ENCODE results near the gene FKBP5. TPM values are rescaled to one million over a fixed set of nuclear protein-coding genes. Genes with fewer than 3 reads are reported as not detected.
"Not testable (repeated sequence)": the region's sequence is repeated elsewhere in the genome, so short reads cannot be mapped to it uniquely, and the experiment has no call there.

The FKBP5 gene
- total RNA-seq, 4 donors from 2014 or later, result 247 to 296 (median 275) TPM

GRCh38 chr6:35541836-35542235 is 146.9 kb downstream of the FKBP5 start:
- H3K36me3 ChIP-seq, result no peaks in the 10 kb centered on the region
- H3K4me1 ChIP-seq, result no peaks in the 10 kb centered on the region
- no peak overlapping the region for H3K4me3 ChIP-seq
- no peak for DNase-seq
- no peaks in the 10 kb centered on the region for H3K27me3 ChIP-seq
- no peak overlapping the region for H3K27ac ChIP-seq
- no peaks in the 10 kb centered on the region for H3K9me3 ChIP-seq
- TF ChIP-seq CTCF (IDR thresholded peaks at IDR 0.05), result no peak
- TF ChIP-seq POLR2A (IDR thresholded peaks at IDR 0.05), result no peak

GRCh38 chr6:35539223-35539622 is 149.5 kb downstream of the FKBP5 start:
- Histone ChIP-seq H3K27ac (no peak overlapping the region), H3K4me1 (no peaks in the 10 kb centered on the region), H3K9me3 (no peaks in the 10 kb centered on the region), H3K27me3 (no peaks in the 10 kb centered on the region), H3K4me3 (no peak overlapping the region), H3K36me3 (no peaks in the 10 kb centered on the region)
- TF ChIP-seq CTCF (IDR thresholded peaks at IDR 0.05) (no peak), POLR2A (IDR thresholded peaks at IDR 0.05) (no peak)
- DNase-seq, result no peak

GRCh38 chr6:35535847-35536246 is 152.9 kb downstream of the FKBP5 start:
- not testable (repeated sequence) for H3K27me3 ChIP-seq, H3K27ac ChIP-seq, DNase-seq, H3K4me1 ChIP-seq, H3K9me3 ChIP-seq, H3K4me3 ChIP-seq, H3K36me3 ChIP-seq

- Histone ChIP-seq H3K36me3 (no peaks in the 10 kb centered on the region), H3K4me3 (no peak overlapping the region), H3K4me1 (no peaks in the 10 kb centered on the region), H3K9me3 (no peaks in the 10 kb centered on the region), H3K27me3 (no peaks in the 10 kb centered on the region), H3K27ac (no peak overlapping the region)
- DNase-seq, result no peak
- TF ChIP-seq CTCF (IDR thresholded peaks at IDR 0.05) (no peak), POLR2A (IDR thresholded peaks at IDR 0.05) (no peak)
Observed at GRCh38 chr6:35534407-35535170, 154.1 kb downstream of the FKBP5 start.

- no peak overlapping the region for H3K27ac ChIP-seq
- TF ChIP-seq CTCF (IDR thresholded peaks at IDR 0.05) (no peak), POLR2A (IDR thresholded peaks at IDR 0.05) (no peak)
- no peak overlapping the region for H3K4me3 ChIP-seq
- H3K4me1 ChIP-seq, result no peaks in the 10 kb centered on the region
- no peaks in the 10 kb centered on the region for H3K36me3 ChIP-seq
- H3K9me3 ChIP-seq, result no peaks in the 10 kb centered on the region
- no peaks in the 10 kb centered on the region for H3K27me3 ChIP-seq
- DNase-seq, result no peak
Observed at GRCh38 chr6:35533981-35534380, 154.7 kb downstream of the FKBP5 start.

GRCh38 chr6:35532126-35532525 is 156.6 kb downstream of the FKBP5 start:
- DNase-seq, result no peak
- Histone ChIP-seq H3K36me3 (no peaks in the 10 kb centered on the region), H3K4me3 (no peak overlapping the region), H3K4me1 (no peaks in the 10 kb centered on the region), H3K27me3 (no peaks in the 10 kb centered on the region), H3K27ac (no peak overlapping the region), H3K9me3 (no peaks in the 10 kb centered on the region)
- TF ChIP-seq CTCF (IDR thresholded peaks at IDR 0.05) (no peak), POLR2A (IDR thresholded peaks at IDR 0.05) (no peak)
